ENCODE data around the gene EXT2. TPM values are rescaled to one million over a fixed set of nuclear protein-coding genes. Genes with fewer than 3 reads are reported as not detected.

The EXT2 gene
- total and polyA plus RNA-seq, 11 donors: 12.6 to 41.9 (median 31.9) TPM

- Histone ChIP-seq H3K36me3 (peaks cover 0 to 93% (median 63%) of the 10 kb centered on the region in 9 donors), H3K9me3 (no peaks in the 10 kb centered on the region), H3K27ac (no peak overlapping the region), H3K4me3 (no peak overlapping the region), H3K4me1 (peaks cover 0 to 17% (median 0%) of the 10 kb centered on the region in 12 donors), H3K27me3 (no peaks in the 10 kb centered on the region)
- DNase-seq: no peak
- WGBS, 4 donors: 89 to 97% (median 92%) methylated on average over 8 of the region's 8 CpGs
- TF ChIP-seq, protein P1, sequence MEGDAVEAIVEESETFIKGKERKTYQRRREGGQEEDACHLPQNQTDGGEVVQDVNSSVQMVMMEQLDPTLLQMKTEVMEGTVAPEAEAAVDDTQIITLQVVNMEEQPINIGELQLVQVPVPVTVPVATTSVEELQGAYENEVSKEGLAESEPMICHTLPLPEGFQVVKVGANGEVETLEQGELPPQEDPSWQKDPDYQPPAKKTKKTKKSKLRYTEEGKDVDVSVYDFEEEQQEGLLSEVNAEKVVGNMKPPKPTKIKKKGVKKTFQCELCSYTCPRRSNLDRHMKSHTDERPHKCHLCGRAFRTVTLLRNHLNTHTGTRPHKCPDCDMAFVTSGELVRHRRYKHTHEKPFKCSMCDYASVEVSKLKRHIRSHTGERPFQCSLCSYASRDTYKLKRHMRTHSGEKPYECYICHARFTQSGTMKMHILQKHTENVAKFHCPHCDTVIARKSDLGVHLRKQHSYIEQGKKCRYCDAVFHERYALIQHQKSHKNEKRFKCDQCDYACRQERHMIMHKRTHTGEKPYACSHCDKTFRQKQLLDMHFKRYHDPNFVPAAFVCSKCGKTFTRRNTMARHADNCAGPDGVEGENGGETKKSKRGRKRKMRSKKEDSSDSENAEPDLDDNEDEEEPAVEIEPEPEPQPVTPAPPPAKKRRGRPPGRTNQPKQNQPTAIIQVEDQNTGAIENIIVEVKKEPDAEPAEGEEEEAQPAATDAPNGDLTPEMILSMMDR (IDR thresholded peaks at IDR 0.05): no peak
- no peak for TF ChIP-seq POLR2A (IDR thresholded peaks at IDR 0.05)
- no peak for ATAC-seq
- intact Hi-C loops (cut with DNase I): loop anchor here in 1 of 10 donors (10.0 kb wide), 1 partner anchor 578 kb away; no protein-coding TSS in a partner anchor
Observed at GRCh38 chr11:44127130-44127529, 31.7 kb downstream of the EXT2 start.

- Histone ChIP-seq H3K27me3 (no peaks in the 10 kb centered on the region), H3K4me3 (no peak overlapping the region), H3K4me1 (peaks cover 0 to 17% (median 1%) of the 10 kb centered on the region in 12 donors), H3K9me3 (no peaks in the 10 kb centered on the region), H3K36me3 (peaks cover 0 to 90% (median 69%) of the 10 kb centered on the region in 9 donors), H3K27ac (no peak overlapping the region)
- DNase-seq: no peak
- ATAC-seq: no peak
- WGBS, 4 donors: 88 to 94% (median 94%) methylated on average over 3 of the region's 3 CpGs
- TF ChIP-seq, protein P1 (IDR thresholded peaks at IDR 0.05): no peak
- no peak for TF ChIP-seq POLR2A (IDR thresholded peaks at IDR 0.05)
- intact Hi-C loops (cut with DNase I): loop anchor here in 1 of 10 donors (10.0 kb wide), 1 partner anchor 576 kb away; no protein-coding TSS in a partner anchor
Observed at GRCh38 chr11:44128729-44129128, 33.3 kb downstream of the EXT2 start.

DNA sequence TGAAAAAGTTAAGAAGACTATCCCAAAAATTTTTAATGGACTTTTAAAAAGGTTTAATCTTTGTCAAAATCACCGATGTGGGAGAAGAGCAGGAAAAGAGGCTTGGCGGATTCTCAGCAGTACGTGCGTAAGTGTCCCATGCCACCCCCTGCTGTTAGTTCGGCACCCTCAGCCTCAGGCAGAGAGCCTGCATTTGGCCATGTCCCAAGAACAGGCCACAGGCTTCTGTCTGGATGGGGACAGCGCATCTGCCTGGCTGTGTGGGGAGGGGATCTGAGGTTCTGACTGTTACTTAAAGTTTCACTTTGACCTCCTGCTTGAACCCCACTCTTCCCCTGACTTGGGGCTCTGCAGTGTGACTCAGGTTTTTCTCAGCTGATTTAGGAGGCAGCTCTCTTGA, 35.3 kb downstream of the EXT2 start:
- ATAC-seq (peak in 3 of 4 donors; percentile 66 to 82 (median 77)), DNase-seq (peak in 3 of 5 donors; percentile 26 to 57 (median 38))
- 60 to 72% (median 66%) methylated on average over 6 of the region's 6 CpGs for WGBS, 4 donors
- no peaks in the 10 kb centered on the region for H3K27me3 ChIP-seq
- intact Hi-C loops (cut with DNase I): loop anchor here in 8 of 10 donors (5.0 to 10.0 kb wide), 6 partner anchors 104 to 407 kb away; no protein-coding TSS in a partner anchor
- TF ChIP-seq, protein P1 (IDR thresholded peaks at IDR 0.05): peak in 8 of 12 donors; percentile 6 to 42 (median 26)
- no peak for TF ChIP-seq POLR2A (IDR thresholded peaks at IDR 0.05)
- H3K4me1 ChIP-seq: peaks cover 0 to 10% (median 1%) of the 10 kb centered on the region in 12 donors
- peaks cover 0 to 85% (median 67%) of the 10 kb centered on the region in 9 donors for H3K36me3 ChIP-seq
- no peak overlapping the region for H3K4me3 ChIP-seq
- no peaks in the 10 kb centered on the region for H3K9me3 ChIP-seq
- H3K27ac ChIP-seq: no peak overlapping the region

GRCh38 chr11:44133335-44133946, 38.0 kb downstream of the EXT2 start:
- DNase-seq: no peak
- no peak overlapping the region for H3K4me3 ChIP-seq
- no peaks in the 10 kb centered on the region for H3K27me3 ChIP-seq
- intact Hi-C loops (cut with DNase I): loop anchor here in 9 of 10 donors (2.0 to 10.0 kb wide), 8 partner anchors 101 to 405 kb away; no protein-coding TSS in a partner anchor
- no peaks in the 10 kb centered on the region for H3K9me3 ChIP-seq
- TF ChIP-seq, protein P1 (IDR thresholded peaks at IDR 0.05): peak; percentile 47 to 76 (median 66)
- TF ChIP-seq POLR2A (IDR thresholded peaks at IDR 0.05): no peak
- peaks cover 0 to 64% (median 40%) of the 10 kb centered on the region in 9 donors for H3K36me3 ChIP-seq
- 86 to 88% (median 87%) methylated on average over 1 of the region's 1 CpG for WGBS, 4 donors
- peaks cover 0 to 8% (median 0%) of the 10 kb centered on the region in 12 donors for H3K4me1 ChIP-seq
- ATAC-seq: peak in 3 of 4 donors; percentile 43 to 63 (median 47)
- H3K27ac ChIP-seq: no peak overlapping the region
